ENCODE measurements around the gene NDUFB4.

DNA sequence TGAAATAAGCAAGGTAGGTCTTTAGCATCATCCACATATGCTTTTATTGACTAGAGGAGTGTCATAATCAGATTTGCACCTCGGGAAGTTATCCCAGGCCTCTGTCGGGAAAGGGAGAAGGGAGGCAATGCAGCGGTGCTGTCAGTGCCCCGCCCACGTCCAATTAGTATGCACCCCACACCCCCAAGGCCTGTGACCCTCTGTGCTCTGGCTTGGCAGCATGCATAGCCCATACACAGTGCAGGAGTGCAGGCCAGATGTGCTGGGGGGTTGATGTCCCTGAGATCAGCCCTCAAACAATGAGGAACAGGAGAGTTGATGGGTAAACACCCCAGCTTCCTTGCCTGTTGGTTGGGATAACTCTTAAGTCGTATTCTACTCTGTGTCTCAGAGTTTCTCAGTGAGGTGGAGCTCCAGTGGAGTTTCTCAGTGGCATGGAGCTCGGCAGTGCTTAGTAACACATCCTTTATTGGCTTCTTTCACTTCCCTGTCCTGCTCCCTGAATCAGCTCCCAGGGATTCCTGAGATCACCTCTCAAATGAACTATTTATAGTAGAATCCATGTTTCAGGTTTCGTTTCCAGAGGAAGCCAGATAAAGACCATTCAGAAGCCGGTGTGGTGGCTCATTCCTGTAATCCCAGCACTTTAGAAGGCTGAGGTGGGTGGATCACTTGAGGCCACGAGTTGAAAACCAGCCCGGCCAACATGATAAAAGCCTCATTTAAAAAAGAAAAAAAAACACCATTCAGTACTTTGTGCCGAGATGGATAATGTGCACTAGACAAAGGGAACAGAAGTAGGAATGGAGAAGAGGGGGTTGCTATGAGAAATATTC, 26.7 kb upstream of the NDUFB4 start:
- TF ChIP-seq ZNF274 (IDR thresholded peaks at IDR 0.05; ENCODE audit: low read depth, low read length) (no peak), YY1 (IDR thresholded peaks at IDR 0.05; ENCODE audit: insufficient read depth, insufficient read length) (no peak), SUZ12 (IDR thresholded peaks at IDR 0.05; ENCODE audit: extremely low read depth, insufficient read depth, insufficient read length) (no peak)
